T-helper 1 cell (primary cell): Measurements from ENCODE around the gene ATG14.
A peak's percentile ranks its signal among the peaks of the same experiment; 100 is the strongest.
"Not testable (repeated sequence)": the region's sequence is repeated elsewhere in the genome, so short reads cannot be mapped to it uniquely, and the experiment has no call there.

ENCODE experiments used
- DNase-seq, 5 donors: peaks; one replicate each; pipeline ENCODE4 v3.0.0-alpha.2; 2012 to 2020

Gene ATG14

GRCh38 chr14:55347748-55348147 lies 63.9 kb downstream of the ATG14 start:
- no peak for DNase-seq

- no peak for DNase-seq
These were observed 64.6 kb downstream of the ATG14 start for GRCh38 chr14:55347040-55347439.

- DNase-seq: not testable (repeated sequence)
These were observed 67.0 kb downstream of the ATG14 start for GRCh38 chr14:55344582-55345163.

DNA sequence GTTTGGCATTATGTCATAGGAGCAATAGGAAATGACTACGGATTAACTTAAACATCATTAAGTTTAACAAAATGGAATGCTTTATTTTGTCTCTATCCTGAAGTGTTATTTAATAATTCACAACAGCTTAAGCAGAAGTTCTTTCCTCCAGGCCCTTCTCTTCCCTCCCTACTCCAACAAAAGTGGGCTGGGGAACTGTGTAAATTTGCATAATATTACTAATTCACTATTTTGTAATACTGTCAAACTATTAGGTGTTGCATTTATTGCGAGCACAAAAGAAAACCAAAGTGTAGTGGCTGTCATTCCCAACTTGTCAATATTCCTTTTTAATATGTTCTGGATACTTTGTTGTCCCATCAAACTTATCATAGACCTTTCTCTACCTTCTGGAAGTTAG lies 69.8 kb downstream of the ATG14 start:
- no peak for DNase-seq

DNA sequence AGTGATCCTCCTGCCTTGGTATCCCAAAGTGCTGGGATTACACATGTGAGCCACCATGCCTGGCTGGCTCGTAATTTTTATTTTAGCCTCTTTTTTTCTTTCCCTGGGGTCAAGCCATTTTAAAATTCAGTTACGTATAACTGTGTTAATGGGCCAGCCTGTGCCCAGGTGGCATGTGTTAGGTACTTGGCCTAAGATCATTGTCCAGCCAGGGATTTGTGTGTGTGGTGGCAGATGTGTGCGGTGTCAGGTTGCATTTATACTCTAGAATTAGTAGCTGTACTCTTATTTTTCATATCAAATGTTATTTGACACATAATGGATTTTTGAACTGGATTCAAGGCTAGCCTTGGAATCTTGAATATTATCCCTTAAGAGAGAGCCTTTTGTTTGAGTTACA lies 71.1 kb downstream of the ATG14 start:
- no peak for DNase-seq

- DNase-seq: no peak
These were observed 71.9 kb downstream of the ATG14 start for GRCh38 chr14:55339770-55340169.

GRCh38 chr14:55336691-55337090 lies 74.9 kb downstream of the ATG14 start:
- DNase-seq: no peak

GRCh38 chr14:55336162-55336561 lies 75.5 kb downstream of the ATG14 start:
- DNase-seq: peak in 3 of 5 donors; percentile 14 to 30 (median 27)

DNA sequence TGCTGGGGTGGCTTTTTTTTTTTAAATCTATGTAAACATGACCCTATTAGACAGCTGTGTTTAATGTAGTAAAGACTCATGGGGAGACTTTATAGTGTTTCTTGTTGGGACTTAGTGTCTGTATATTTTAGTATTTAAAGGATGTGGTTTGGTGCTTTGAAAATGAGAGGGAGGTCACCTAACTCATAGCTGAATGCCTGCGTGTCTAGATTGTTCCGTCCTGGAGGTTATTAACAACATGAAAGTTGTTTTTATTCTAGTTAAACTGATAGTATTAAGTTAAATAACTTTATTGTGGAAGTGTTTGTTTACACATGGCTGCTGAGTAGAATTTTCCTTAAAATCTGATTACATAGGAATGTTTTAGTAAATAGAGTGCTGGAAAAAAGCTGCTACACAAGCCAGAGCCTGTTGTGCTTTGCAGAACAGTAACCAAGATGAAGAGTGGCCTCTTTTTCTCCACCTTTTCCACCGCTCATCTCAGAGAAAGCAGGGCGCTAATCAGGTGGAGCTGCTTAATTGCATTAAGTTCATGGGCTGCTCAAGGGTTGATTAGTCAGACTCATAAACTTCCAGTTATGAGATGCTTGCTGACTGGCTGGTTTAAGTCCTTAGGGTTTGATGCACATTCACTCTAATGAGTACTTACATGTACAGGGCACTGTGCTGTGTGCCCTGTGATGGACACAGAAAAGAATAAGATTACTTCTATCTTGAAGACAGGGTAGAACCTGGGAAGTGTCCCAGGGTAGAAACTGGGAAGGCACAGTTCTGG lies 77.7 kb downstream of the ATG14 start:
- no peak for DNase-seq

DNA sequence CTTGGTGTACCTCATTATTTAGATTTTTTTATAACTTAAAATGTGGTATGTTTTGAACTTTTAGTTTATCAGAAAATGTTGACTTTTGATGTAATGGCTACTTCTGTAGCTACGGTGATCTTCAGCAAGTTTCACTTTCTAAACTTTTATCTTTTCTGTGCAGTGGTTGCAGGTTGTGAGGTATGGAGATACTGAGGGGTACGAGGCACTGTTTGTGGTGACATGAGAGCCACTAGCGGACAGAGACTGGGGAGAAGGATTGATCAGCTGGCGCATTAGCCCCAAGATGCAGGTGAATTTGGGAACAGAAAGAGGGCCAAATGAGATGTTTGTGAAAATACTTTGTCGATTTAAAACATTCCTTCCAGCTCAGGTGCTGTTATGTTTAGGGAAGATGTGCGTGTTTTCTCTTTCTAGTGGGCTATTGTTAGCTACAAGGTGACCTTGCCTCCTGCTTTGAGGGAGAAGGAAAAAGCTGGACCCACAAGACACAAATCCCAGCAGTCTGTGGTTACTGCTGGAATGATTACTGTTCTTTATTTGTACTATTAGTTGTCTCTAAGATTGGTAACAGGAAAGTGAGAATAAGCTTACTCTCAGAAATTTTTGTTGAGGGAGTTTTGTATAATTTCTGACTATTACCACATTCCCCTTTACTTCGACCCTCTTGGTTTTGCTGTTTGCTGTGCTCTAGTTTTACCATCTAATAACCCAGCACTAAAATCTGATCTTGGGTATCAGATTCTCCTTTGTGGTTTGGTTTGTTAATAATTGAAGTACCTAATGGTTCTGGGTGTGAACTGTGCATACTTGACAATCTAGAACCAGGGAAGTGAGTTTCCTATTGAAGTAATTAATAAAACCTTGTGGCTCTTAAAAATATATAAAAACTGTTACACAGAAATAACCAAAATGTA lies 78.7 kb downstream of the ATG14 start:
- DNase-seq: no peak

GRCh38 chr14:55329999-55330710 lies 81.5 kb downstream of the ATG14 start:
- DNase-seq: no peak

GRCh38 chr14:55328317-55328716 lies 83.3 kb downstream of the ATG14 start:
- no peak for DNase-seq

- DNase-seq: no peak
These were observed 84.5 kb downstream of the ATG14 start for GRCh38 chr14:55327179-55327578.

- DNase-seq: no peak
These were observed 86.8 kb downstream of the ATG14 start for GRCh38 chr14:55324812-55325211.

DNA sequence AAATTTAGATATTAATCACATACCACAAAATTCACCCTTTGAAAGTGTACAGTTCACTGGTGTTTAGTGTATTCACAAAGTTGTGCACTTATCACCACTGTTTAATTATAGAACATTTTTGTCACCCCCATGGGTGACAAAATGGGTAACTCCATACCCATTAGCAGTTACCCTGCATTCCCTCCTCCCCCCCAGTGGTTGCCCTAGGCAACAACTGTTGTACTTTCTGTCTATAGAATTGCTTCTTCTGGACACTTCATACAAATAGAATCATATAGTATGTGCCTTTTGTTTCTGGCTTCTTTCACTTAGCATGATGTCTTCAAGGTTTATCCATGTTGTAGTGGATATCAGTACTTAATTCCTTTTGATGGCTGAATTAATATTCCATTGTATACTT lies 87.7 kb downstream of the ATG14 start:
- DNase-seq: no peak

- no peak for DNase-seq
These were observed 92.9 kb downstream of the ATG14 start for GRCh38 chr14:55318694-55319093.

DNA sequence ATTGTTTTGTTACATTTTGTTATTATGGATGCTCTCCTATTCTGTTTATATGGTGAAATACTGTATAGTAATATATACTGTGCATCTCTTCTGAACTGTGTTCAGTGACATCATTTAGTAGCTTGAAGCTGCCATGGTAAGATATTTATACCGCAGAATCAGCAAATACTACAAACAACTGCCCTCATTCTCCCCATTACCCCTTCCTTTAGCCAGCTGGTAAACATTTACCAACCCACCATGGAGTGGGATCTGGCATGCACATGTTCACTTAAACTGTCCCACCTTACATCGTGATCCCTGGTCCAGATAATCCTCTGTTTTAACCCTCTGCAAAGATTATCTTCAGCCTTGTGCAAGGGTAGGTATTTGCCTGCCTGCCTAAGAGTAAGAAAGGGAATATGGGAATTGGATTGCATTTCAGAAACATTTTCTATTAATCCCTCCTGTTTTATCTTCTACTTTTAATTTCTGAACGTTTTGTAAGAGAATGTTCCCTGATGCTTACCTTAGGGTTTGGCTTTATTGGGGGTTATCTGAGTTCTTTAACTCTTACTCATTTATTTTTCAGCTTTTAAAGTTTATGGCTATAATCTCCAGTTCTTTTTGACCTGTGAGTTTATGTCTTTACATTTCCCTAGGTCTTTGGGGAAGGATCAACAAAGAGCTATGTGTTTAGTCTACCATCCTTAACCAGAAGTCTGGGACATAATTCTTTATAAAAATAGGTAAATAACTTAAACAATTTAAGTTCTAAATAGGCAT lies 93.9 kb downstream of the ATG14 start:
- no peak for DNase-seq

DNA sequence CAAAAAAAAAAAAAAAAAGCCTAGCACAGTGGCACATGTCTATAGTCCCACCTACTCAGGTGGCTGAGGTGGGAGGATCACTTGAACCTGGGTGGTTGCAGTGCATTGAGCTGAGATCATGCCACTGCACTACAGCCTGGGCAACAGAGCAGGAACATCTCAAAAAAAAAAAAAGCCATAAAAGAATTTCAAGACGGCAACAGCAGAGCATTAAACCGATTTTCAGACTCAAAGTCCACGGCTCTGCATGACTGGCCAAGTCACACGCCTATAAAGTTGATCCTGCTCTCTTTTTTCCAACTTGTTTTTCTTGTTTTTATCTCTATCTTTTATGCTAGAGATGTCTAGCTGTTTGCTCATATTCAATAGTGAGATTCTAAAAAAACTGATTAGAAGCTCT lies 95.1 kb downstream of the ATG14 start:
- no peak for DNase-seq
